T-cell (primary cell): ENCODE data around the gene TSHZ1. TPM values are rescaled to one million over a fixed set of nuclear protein-coding genes. Genes with fewer than 3 reads are reported as not detected.
A peak's percentile ranks its signal among the peaks of the same experiment; 100 is the strongest.

Source experiments
- ATAC-seq, 4 experiments: fragments of 200-7000 bp in 3 of 4; fragments of 150-1000 bp in 1 of 4; cut with Tn5 transposase; replicated peaks in 1 of 4; 1 replicate in 3 of 4; 2 replicates in 1 of 4; pipeline ENCODE4 v1.10.0; 2021; ENCODE audit warnings: moderate library complexity in 3 of 4, mild to moderate bottlenecking in 2 of 4, moderate number of reproducible peaks in 1 of 4
- CTCF ChIA-PET, 2 donors: fragments of 300-600 bp; sonication (Branson Sonifier 250); formaldehyde crosslinking; loops; one replicate each; lab custom pipeline; 2022; ENCODE audit warnings: antibody characterized with exemption in 2 of 2; lab: Charles Lee
- POLR2A ChIA-PET, 2 donors: fragments of 300-600 bp; sonication (Branson Sonifier 250); formaldehyde crosslinking; loops; one replicate each; lab custom pipeline; 2022; ENCODE audit warnings: antibody characterized with exemption in 2 of 2; lab: Charles Lee
- DNase-seq, 35 experiments: peaks; one replicate each; pipeline versions ENCODE4 v3.0.0 to v3.0.0-alpha.2; 2013 to 2023
- H3K27ac ChIP-seq: one replicate; pipeline ENCODE4 v1.5.1; 2013; ENCODE audit warnings: low read length
- H3K27me3 ChIP-seq, 2 experiments: replicated peaks in 1 of 2; 1 replicate in 1 of 2; 2 replicates in 1 of 2; pipeline versions ENCODE4 v1.6.1 to v1.7.0; 2013; ENCODE audit warnings: low read length in 1 of 2, mixed read lengths in 1 of 2; ENCODE audit not compliant: control insufficient read depth in 2 of 2, insufficient read depth in 2 of 2; ENCODE audit errors: extremely low read depth in 1 of 2
- H3K36me3 ChIP-seq, 2 donors: 1 replicate in 1 of 2; 2 replicates in 1 of 2; pipeline versions ENCODE4 v1.6.1 to v1.7.0; 2013; ENCODE audit warnings: low read length in 1 of 2; ENCODE audit not compliant: control insufficient read depth in 2 of 2, insufficient read depth in 1 of 2; ENCODE audit errors: extremely low read depth in 1 of 2
- H3K4me1 ChIP-seq, 2 experiments: 1 replicate in 1 of 2; 2 replicates in 1 of 2; pipeline versions ENCODE4 v1.6.1 to v1.7.0; 2013; ENCODE audit warnings: low read length in 2 of 2, mixed read lengths in 1 of 2; ENCODE audit not compliant: insufficient read depth in 2 of 2, control insufficient read depth in 1 of 2; ENCODE audit errors: extremely low read depth in 1 of 2
- H3K4me3 ChIP-seq, 2 donors: 1 replicate in 1 of 2; 2 replicates in 1 of 2; pipeline versions ENCODE4 v1.5.1 to v1.7.0; 2013; ENCODE audit warnings: mild to moderate bottlenecking in 2 of 2, low read length in 1 of 2, moderate library complexity in 1 of 2; ENCODE audit not compliant: control insufficient read depth in 1 of 2; ENCODE audit errors: extremely low read depth in 1 of 2
- H3K9me3 ChIP-seq: 2 replicates; pipeline ENCODE4 v1.7.0; 2013
- H3K27ac Mint-ChIP-seq, 2 donors: one replicate each; pipeline ENCODE4 v1.8.0; 2020 to 2021; ENCODE audit warnings: mild to moderate bottlenecking in 2 of 2, mixed read lengths in 2 of 2
- H3K27me3 Mint-ChIP-seq, 2 donors: one replicate each; pipeline ENCODE4 v1.8.0; 2021 to 2022; ENCODE audit warnings: mixed read lengths in 2 of 2
- H3K36me3 Mint-ChIP-seq: one replicate; pipeline ENCODE4 v1.8.0; 2021; ENCODE audit warnings: mixed read lengths
- H3K4me1 Mint-ChIP-seq, 3 donors: one replicate each; pipeline ENCODE4 v1.8.0; 2020 to 2022; ENCODE audit warnings: mixed read lengths in 3 of 3, mild to moderate bottlenecking in 1 of 3
- H3K4me3 Mint-ChIP-seq, 3 donors: one replicate each; pipeline ENCODE4 v1.8.0; 2020 to 2022; ENCODE audit warnings: mild to moderate bottlenecking in 3 of 3, mixed read lengths in 3 of 3, moderate library complexity in 3 of 3
- H3K9me3 Mint-ChIP-seq, 3 donors: one replicate each; pipeline ENCODE4 v1.8.0; 2020 to 2022; ENCODE audit warnings: mixed read lengths in 3 of 3
- WGBS: methylation state at CpG from one replicate; pipeline ENCODE4 v1.1.5; 2013; ENCODE audit warnings: missing lambda C conversion rate; ENCODE audit not compliant: insufficient coverage; 5-methylcytosine and 5-hydroxymethylcytosine counted together
- total RNA-seq, 35 experiments: library from RNA in 6 of 35; stranded (reverse) in 6 of 35; fragments of 120-200 nt in 1 of 35; gene quantifications; one replicate each; pipeline versions ENCODE4 v1.2.1 to v1.2.4 and lab custom pipeline; 2013 to 2026

The TSHZ1 gene
- total RNA-seq, 5 donors from 2014 or later (not counting 1 experiment from before 2014, with no cell fraction given): 26.5 to 31.3 (median 28.2) TPM

- CTCF ChIA-PET: interaction anchor here in 1 of 2 donors (0.6 kb wide), 1 partner anchor 511 kb away, joined by 3 read pairs; no protein-coding TSS in a partner anchor
- DNase-seq: no peak
- 94% methylated on average over 29 of the region's 34 CpGs for WGBS
Measured at GRCh38 chr18:75170022-75170789, 40.4 kb upstream of the TSHZ1 start.

GRCh38 chr18:75170916-75171315 is 39.7 kb upstream of the TSHZ1 start:
- H3K9me3 Mint-ChIP-seq: no peaks in the 10 kb centered on the region
- H3K4me1 Mint-ChIP-seq: peaks cover 4 to 16% (median 11%) of the 10 kb centered on the region in 3 donors
- no peak overlapping the region for H3K4me3 Mint-ChIP-seq
- CTCF ChIA-PET: no interaction called here
- H3K36me3 ChIP-seq: no peaks in the 10 kb centered on the region
- H3K27ac ChIP-seq: no peak overlapping the region
- ATAC-seq: no peak
- H3K27me3 Mint-ChIP-seq: peaks cover 3 to 8% of the 10 kb centered on the region in 2 donors
- POLR2A ChIA-PET: no interaction called here
- DNase-seq: no peak
- 81% methylated on average over 10 of the region's 11 CpGs for WGBS
- H3K9me3 ChIP-seq: no peaks in the 10 kb centered on the region
- peaks cover 0 to 22% of the 10 kb centered on the region in 2 experiments for H3K27me3 ChIP-seq
- H3K4me1 ChIP-seq: no peaks in the 10 kb centered on the region
- no peaks in the 10 kb centered on the region for H3K36me3 Mint-ChIP-seq
- H3K4me3 ChIP-seq: no peak overlapping the region
- H3K27ac Mint-ChIP-seq: no peak overlapping the region

More at GRCh38 chr18:75170022-75170789, 40.4 kb upstream of the TSHZ1 start:
- no peak for ATAC-seq
- no peak overlapping the region for H3K4me3 Mint-ChIP-seq
- H3K9me3 Mint-ChIP-seq: no peaks in the 10 kb centered on the region
- H3K36me3 Mint-ChIP-seq: no peaks in the 10 kb centered on the region
- H3K27me3 Mint-ChIP-seq: peaks cover 3 to 8% of the 10 kb centered on the region in 2 donors
- H3K36me3 ChIP-seq: no peaks in the 10 kb centered on the region
- H3K27ac ChIP-seq: no peak overlapping the region
- no peaks in the 10 kb centered on the region for H3K4me1 ChIP-seq
- no peaks in the 10 kb centered on the region for H3K9me3 ChIP-seq
- peaks cover 0 to 22% of the 10 kb centered on the region in 2 experiments for H3K27me3 ChIP-seq
- no peak overlapping the region for H3K4me3 ChIP-seq
- peaks cover 4 to 16% (median 11%) of the 10 kb centered on the region in 3 donors for H3K4me1 Mint-ChIP-seq
- POLR2A ChIA-PET: no interaction called here
- no peak overlapping the region for H3K27ac Mint-ChIP-seq

- H3K4me3 ChIP-seq: no peak overlapping the region
- no peaks in the 10 kb centered on the region for H3K9me3 ChIP-seq
- H3K4me1 ChIP-seq: no peaks in the 10 kb centered on the region
- ChIA-PET CTCF (interaction anchor here in 1 of 2 donors (0.5 kb wide), 1 partner anchor 145 kb away, joined by 3 read pairs; no protein-coding TSS in a partner anchor), POLR2A (no interaction called here)
- Mint-ChIP-seq H3K4me1 (peaks cover 6 to 16% (median 14%) of the 10 kb centered on the region in 3 donors), H3K27ac (no peak overlapping the region), H3K27me3 (peaks cover 0 to 3% of the 10 kb centered on the region in 2 donors), H3K9me3 (no peaks in the 10 kb centered on the region), H3K4me3 (no peak overlapping the region), H3K36me3 (no peaks in the 10 kb centered on the region)
- DNase-seq (no peak), ATAC-seq (no peak)
- H3K27ac ChIP-seq: no peak overlapping the region
- WGBS: 78% methylated on average over 17 of the region's 17 CpGs
- H3K27me3 ChIP-seq: peaks cover 0 to 20% of the 10 kb centered on the region in 2 experiments
- H3K36me3 ChIP-seq: no peaks in the 10 kb centered on the region
Measured at GRCh38 chr18:75172299-75173124, 38.1 kb upstream of the TSHZ1 start.

- H3K9me3 ChIP-seq: no peaks in the 10 kb centered on the region
- H3K36me3 Mint-ChIP-seq: no peaks in the 10 kb centered on the region
- ATAC-seq (peak in 2 of 4 experiments; percentile 33 to 36), DNase-seq (peak in 3 of 35 experiments; percentile 1 to 28 (median 6))
- H3K4me1 ChIP-seq: no peaks in the 10 kb centered on the region
- POLR2A ChIA-PET: no interaction called here
- H3K9me3 Mint-ChIP-seq: no peaks in the 10 kb centered on the region
- H3K27me3 ChIP-seq: peaks cover 0 to 14% of the 10 kb centered on the region in 2 experiments
- no peaks in the 10 kb centered on the region for H3K36me3 ChIP-seq
- CTCF ChIA-PET: no interaction called here
- H3K27me3 Mint-ChIP-seq: peaks cover 0 to 3% of the 10 kb centered on the region in 2 donors
- no peak overlapping the region for H3K4me3 Mint-ChIP-seq
- H3K27ac Mint-ChIP-seq: no peak overlapping the region
- no peak overlapping the region for H3K27ac ChIP-seq
- H3K4me3 ChIP-seq: no peak overlapping the region
- 54% methylated on average over 4 of the region's 5 CpGs for WGBS
- H3K4me1 Mint-ChIP-seq: peaks cover 6 to 16% (median 14%) of the 10 kb centered on the region in 3 donors
Measured at GRCh38 chr18:75173125-75173432, 37.5 kb upstream of the TSHZ1 start.

GRCh38 chr18:75173738-75174137 is 36.9 kb upstream of the TSHZ1 start:
- no peak for ATAC-seq
- Mint-ChIP-seq H3K9me3 (no peaks in the 10 kb centered on the region), H3K4me3 (no peak overlapping the region), H3K4me1 (peaks cover 6 to 16% (median 14%) of the 10 kb centered on the region in 3 donors), H3K27ac (no peak overlapping the region), H3K27me3 (peaks cover 0 to 3% of the 10 kb centered on the region in 2 donors), H3K36me3 (no peaks in the 10 kb centered on the region)
- ChIA-PET POLR2A (no interaction called here), CTCF (no interaction called here)
- H3K4me3 ChIP-seq: no peak overlapping the region
- peaks cover 0 to 13% of the 10 kb centered on the region in 2 experiments for H3K27me3 ChIP-seq
- H3K4me1 ChIP-seq: no peaks in the 10 kb centered on the region
- no peaks in the 10 kb centered on the region for H3K9me3 ChIP-seq
- 35% methylated on average over 2 of the region's 4 CpGs for WGBS
- DNase-seq: no peak
- no peaks in the 10 kb centered on the region for H3K36me3 ChIP-seq
- no peak overlapping the region for H3K27ac ChIP-seq

GRCh38 chr18:75176849-75177248 is 33.7 kb upstream of the TSHZ1 start:
- WGBS: 92% methylated on average over 4 of the region's 8 CpGs
- no peaks in the 10 kb centered on the region for H3K36me3 Mint-ChIP-seq
- no peak overlapping the region for H3K27ac ChIP-seq
- POLR2A ChIA-PET: no interaction called here
- no peaks in the 10 kb centered on the region for H3K9me3 ChIP-seq
- ATAC-seq (no peak), DNase-seq (peak in 1 of 35 experiments; percentile 19)
- no peaks in the 10 kb centered on the region for H3K36me3 ChIP-seq
- H3K27ac Mint-ChIP-seq: no peak overlapping the region
- H3K27me3 ChIP-seq: peaks cover 0 to 6% of the 10 kb centered on the region in 2 experiments
- no peaks in the 10 kb centered on the region for H3K4me1 ChIP-seq
- CTCF ChIA-PET: no interaction called here
- H3K4me3 ChIP-seq: no peak overlapping the region
- H3K4me1 Mint-ChIP-seq: peaks cover 6 to 16% (median 14%) of the 10 kb centered on the region in 3 donors
- no peak overlapping the region for H3K4me3 Mint-ChIP-seq
- no peaks in the 10 kb centered on the region for H3K27me3 Mint-ChIP-seq
- H3K9me3 Mint-ChIP-seq: no peaks in the 10 kb centered on the region
